Activated gamma-delta T cell treated with anti-CD3 and anti-CD28 coated beads, Interleukin-2, amount 50 U/mL, for 16 hours (primary cell): ENCODE data around the gene SLX4.
"Not testable (repeated sequence)": the region's sequence is repeated elsewhere in the genome, so short reads cannot be mapped to it uniquely, and the experiment has no call there.

Source experiments
- DNase-seq: peaks from one replicate; pipeline ENCODE4 v3.0.0-alpha.2; 2020; ENCODE audit warnings: low read depth

Gene SLX4

GRCh38 chr16:3611146-3611975 is at the start of gene SLX4:
Gene SLX4 (minus strand): TSS chr16:3611606. CDS start chr16:3608964, 2,642 bp downstream.
- DNase-seq, result peak; percentile 83

GRCh38 chr16:3659251-3659650 is 47.8 kb upstream of the SLX4 start:
- no peak for DNase-seq

- DNase-seq, result no peak
These were observed 45.4 kb upstream of the SLX4 start for GRCh38 chr16:3656491-3657468.

GRCh38 chr16:3656160-3656490 is 44.7 kb upstream of the SLX4 start:
- not testable (repeated sequence) for DNase-seq

- DNase-seq, result no peak
These were observed 44.2 kb upstream of the SLX4 start for GRCh38 chr16:3655396-3656159.

- no peak for DNase-seq
These were observed 43.6 kb upstream of the SLX4 start for GRCh38 chr16:3655030-3655395.

- DNase-seq, result peak; percentile 42
These were observed 43.0 kb upstream of the SLX4 start, which contains the start of gene DNASE1 for GRCh38 chr16:3654249-3654991. Gene DNASE1 (plus strand): TSS chr16:3654691. CDS start chr16:3655374, 683 bp downstream.

- no peak for DNase-seq
These were observed 41.2 kb upstream of the SLX4 start for GRCh38 chr16:3652373-3653195.

GRCh38 chr16:3651461-3652372 is 40.3 kb upstream of the SLX4 start:
- no peak for DNase-seq

GRCh38 chr16:3650631-3651265 is 39.3 kb upstream of the SLX4 start:
- DNase-seq, result no peak

GRCh38 chr16:3646348-3646920 is 35.0 kb upstream of the SLX4 start:
- no peak for DNase-seq

GRCh38 chr16:3645504-3646347 is 34.3 kb upstream of the SLX4 start:
- DNase-seq, result no peak

- no peak for DNase-seq
These were observed 33.7 kb upstream of the SLX4 start for GRCh38 chr16:3645108-3645503.

- no peak for DNase-seq
These were observed 31.8 kb upstream of the SLX4 start for GRCh38 chr16:3643095-3643730.

GRCh38 chr16:3642397-3643094 is 31.1 kb upstream of the SLX4 start:
- no peak for DNase-seq

GRCh38 chr16:3641801-3642396 is 30.5 kb upstream of the SLX4 start:
- DNase-seq, result no peak
